HL-60 (cell line): ENCODE data around the gene SNAPIN.

Experiments used
- DNase-seq, 2 experiments: peaks; one replicate each; pipeline ENCODE4 v3.0.0-alpha.2; 2010 to 2020; ENCODE audit warnings: low read depth in 1 of 2, low spot score in 1 of 2
- H3K27ac ChIP-seq: fragments of 250-450 bp; sonication (Bioruptor Pico); replicated peaks from 2 replicates; pipeline ENCODE4 v1.5.1; 2020; ENCODE audit warnings: mild to moderate bottlenecking, moderate library complexity
- H3K27me3 ChIP-seq: fragments of 250-450 bp; sonication (Bioruptor Pico); 2 replicates; pipeline ENCODE4 v1.5.1; 2021; ENCODE audit warnings: mild to moderate bottlenecking, moderate library complexity; ENCODE audit not compliant: insufficient read depth, poor library complexity, severe bottlenecking
- H3K4me3 ChIP-seq: replicated peaks from 2 replicates; pipeline ENCODE4 v1.5.1; 2011; ENCODE audit warnings: mild to moderate bottlenecking, control low read depth, low read length; ENCODE audit not compliant: insufficient read depth
- CTCF ChIP-seq: IDR thresholded peaks from one replicate; pipeline ENCODE4 v1.5.1; 2011; ENCODE audit warnings: low read length, control low read depth, inconsistent platforms; ENCODE audit not compliant: insufficient read depth
- GABPA ChIP-seq: IDR thresholded peaks from 2 replicates; pipeline ENCODE4 v1.6.1; 2012; ENCODE audit warnings: low read depth
- POLR2AphosphoS5 ChIP-seq: IDR thresholded peaks from 2 replicates; pipeline ENCODE4 v1.6.1; 2012; ENCODE audit warnings: low read depth
- REST ChIP-seq: IDR thresholded peaks from 2 replicates; pipeline ENCODE4 v1.6.1; 2012; ENCODE audit warnings: low read depth; ENCODE audit not compliant: insufficient replicate concordance
- SPI1 ChIP-seq: IDR thresholded peaks from 2 replicates; pipeline ENCODE4 v1.6.1; 2012; ENCODE audit warnings: low read depth, mild to moderate bottlenecking, borderline replicate concordance

Gene SNAPIN

GRCh38 chr1:153626477-153626903, 32.0 kb upstream of the SNAPIN start:
- TF ChIP-seq POLR2AphosphoS5 (no peak), GABPA (no peak), CTCF (no peak), SPI1 (no peak), REST (no peak)
- no peak overlapping the region for H3K4me3 ChIP-seq
- H3K27ac ChIP-seq = no peak overlapping the region

GRCh38 chr1:153626904-153627714, 31.4 kb upstream of the SNAPIN start, which contains the start of gene S100A13:
Gene S100A13 (minus strand): TSS chr1:153627505. CDS start chr1:153626472, 1,033 bp downstream.
- Histone ChIP-seq H3K27ac (no peak within 1 kb of the TSS), H3K4me3 (no peak within 1 kb of the TSS), H3K27me3 (no peaks in the 10 kb centered on the region)
- no peak for TF ChIP-seq SPI1
- no peak for TF ChIP-seq CTCF
- TF ChIP-seq POLR2AphosphoS5 = no peak
- TF ChIP-seq GABPA = no peak
- TF ChIP-seq REST = no peak
- DNase-seq = no peak

More at GRCh38 chr1:153626477-153626903, 32.0 kb upstream of the SNAPIN start:
- no peak for DNase-seq
- no peaks in the 10 kb centered on the region for H3K27me3 ChIP-seq

GRCh38 chr1:153627715-153628626, 30.5 kb upstream of the SNAPIN start, which contains the start of gene S100A1:
Gene S100A1 (plus strand): TSS chr1:153628434. CDS start chr1:153630522, 2,088 bp downstream.
- TF ChIP-seq CTCF = no peak
- no peak for TF ChIP-seq GABPA
- TF ChIP-seq SPI1 = no peak
- no peak for TF ChIP-seq REST
- no peak for TF ChIP-seq POLR2AphosphoS5
- H3K27me3 ChIP-seq = no peaks in the 10 kb centered on the region
- H3K4me3 ChIP-seq = no peak within 1 kb of the TSS
- no peak within 1 kb of the TSS for H3K27ac ChIP-seq
- no peak for DNase-seq
